ENCODE measurements around the gene ZNF618. TPM values are rescaled to one million over a fixed set of nuclear protein-coding genes. Genes with fewer than 3 reads are reported as not detected.
"Not testable (repeated sequence)": the region's sequence is repeated elsewhere in the genome, so short reads cannot be mapped to it uniquely, and the experiment has no call there.

The ZNF618 gene
- total RNA-seq, 2 donors from 2014 or later = 0.04 TPM; not detected in 1

DNA sequence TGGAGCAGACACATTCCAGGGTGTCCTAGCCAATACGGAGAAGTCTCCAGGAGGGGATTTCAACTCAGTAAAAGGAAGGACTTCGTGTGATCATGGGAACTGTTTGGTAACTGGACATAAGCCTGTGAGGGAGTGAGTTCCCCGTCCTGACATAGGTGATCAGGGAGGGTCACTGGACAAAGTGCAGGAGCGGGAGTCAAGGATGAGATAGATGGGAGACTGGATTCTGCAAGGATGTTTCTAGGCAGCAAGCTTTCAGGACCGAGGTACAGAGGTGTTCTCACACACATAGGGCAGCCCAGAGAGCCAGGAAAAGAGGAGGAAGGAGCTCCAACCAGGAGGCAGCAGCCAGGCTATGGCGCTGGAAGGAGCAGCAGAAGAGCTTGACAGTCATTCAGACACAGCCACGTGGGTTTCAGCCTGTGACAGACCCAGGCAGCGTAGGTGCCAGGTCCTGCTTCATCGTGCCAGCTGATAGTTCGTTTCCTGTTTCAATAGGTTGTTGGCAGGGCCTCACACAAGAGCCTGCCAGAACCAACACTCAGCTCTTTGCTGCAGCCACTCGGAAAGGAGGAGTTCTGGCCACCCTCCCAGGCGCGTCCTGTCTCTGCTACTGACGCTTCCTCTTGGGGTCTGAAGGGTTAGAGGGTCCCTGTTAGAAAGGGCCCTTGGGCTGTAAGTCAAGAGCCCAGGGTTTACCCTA, 117.9 kb downstream of the ZNF618 start:
- Mint-ChIP-seq H3K4me1 (no peaks in the 10 kb centered on the region), H3K4me3 (no peak overlapping the region), H3K27ac (peak overlapping the region; percentile 61), H3K9me3 (no peaks in the 10 kb centered on the region), H3K27me3 (peaks cover 3% of the 10 kb centered on the region), H3K36me3 (ENCODE audit: low read depth) (no peaks in the 10 kb centered on the region)
- ATAC-seq (replicated peaks) = peak; percentile 40

DNA sequence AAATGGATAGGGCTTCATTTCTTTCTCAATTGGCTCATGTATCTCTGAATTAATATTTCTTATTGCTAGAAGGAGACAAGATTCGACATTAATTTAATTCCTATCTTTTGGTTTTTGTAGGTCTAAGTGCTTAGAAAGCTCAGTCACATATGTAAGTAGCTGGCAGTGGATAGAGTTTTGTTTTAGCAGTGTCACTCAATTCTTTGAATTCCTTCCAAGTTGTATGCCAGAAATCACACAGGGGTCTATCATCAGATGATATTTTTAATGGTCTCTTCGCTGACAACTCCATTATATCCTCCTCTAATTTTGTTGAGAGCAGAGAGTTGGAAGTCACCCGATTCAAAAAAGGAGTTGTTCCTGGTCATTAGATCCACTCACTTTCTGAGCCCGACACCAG, 119.3 kb downstream of the ZNF618 start:
- ATAC-seq (replicated peaks) = no peak
- Mint-ChIP-seq H3K36me3 (ENCODE audit: low read depth) (no peaks in the 10 kb centered on the region), H3K27me3 (peaks cover 3% of the 10 kb centered on the region), H3K9me3 (no peaks in the 10 kb centered on the region), H3K4me3 (no peak overlapping the region), H3K27ac (no peak overlapping the region), H3K4me1 (no peaks in the 10 kb centered on the region)

DNA sequence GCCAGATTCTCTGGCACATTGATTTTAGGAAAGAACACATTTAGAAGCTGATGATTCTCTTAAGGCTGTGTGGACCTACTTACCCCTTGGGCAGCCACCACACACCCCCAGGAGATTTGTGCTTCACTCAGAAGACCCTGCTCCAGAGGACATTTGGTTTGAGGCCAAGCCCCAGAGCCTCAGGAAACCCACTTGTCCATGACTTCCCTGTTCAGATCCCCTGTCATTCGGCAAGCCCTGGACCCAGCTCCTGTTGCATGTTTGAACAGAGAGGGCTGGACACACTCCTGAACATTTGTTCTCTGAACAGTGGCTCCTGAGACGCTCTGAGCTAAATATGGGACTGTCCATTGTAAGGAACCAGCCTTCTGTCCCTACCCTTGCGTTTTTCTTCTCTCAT, 119.9 kb downstream of the ZNF618 start:
- no peaks in the 10 kb centered on the region for H3K4me1 Mint-ChIP-seq
- no peak overlapping the region for H3K27ac Mint-ChIP-seq
- ATAC-seq (replicated peaks) = no peak
- peaks cover 3% of the 10 kb centered on the region for H3K27me3 Mint-ChIP-seq
- H3K4me3 Mint-ChIP-seq = no peak overlapping the region
- H3K9me3 Mint-ChIP-seq = no peaks in the 10 kb centered on the region
- H3K36me3 Mint-ChIP-seq (ENCODE audit: low read depth) = no peaks in the 10 kb centered on the region

DNA sequence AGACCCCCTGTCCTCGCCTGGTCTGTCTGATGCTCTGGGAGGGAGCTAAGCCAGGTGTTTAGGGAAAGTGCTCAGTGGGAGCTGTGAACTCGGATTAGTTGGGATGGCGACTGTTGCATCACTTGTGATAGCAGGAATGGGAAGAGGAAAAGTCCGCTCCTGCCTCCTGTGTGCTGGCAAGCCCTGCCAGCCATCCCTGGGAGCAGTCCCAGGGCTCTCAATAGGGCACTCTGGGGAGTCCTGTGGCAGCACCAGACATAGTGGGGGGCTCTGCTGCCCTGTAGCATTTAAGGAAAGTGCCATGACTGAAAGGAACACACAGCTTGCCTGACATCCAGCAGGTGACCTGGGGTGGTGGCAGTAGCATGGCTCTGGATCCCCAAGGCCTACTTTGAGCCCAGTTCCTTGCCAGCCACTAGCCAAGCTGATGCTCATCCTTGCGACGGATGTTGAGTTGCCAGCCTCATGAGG, 120.5 kb downstream of the ZNF618 start:
- peaks cover 3% of the 10 kb centered on the region for H3K27me3 Mint-ChIP-seq
- H3K4me1 Mint-ChIP-seq = no peaks in the 10 kb centered on the region
- no peaks in the 10 kb centered on the region for H3K9me3 Mint-ChIP-seq
- no peak for ATAC-seq (replicated peaks)
- no peak overlapping the region for H3K4me3 Mint-ChIP-seq
- no peaks in the 10 kb centered on the region for H3K36me3 Mint-ChIP-seq (ENCODE audit: low read depth)
- no peak overlapping the region for H3K27ac Mint-ChIP-seq

DNA sequence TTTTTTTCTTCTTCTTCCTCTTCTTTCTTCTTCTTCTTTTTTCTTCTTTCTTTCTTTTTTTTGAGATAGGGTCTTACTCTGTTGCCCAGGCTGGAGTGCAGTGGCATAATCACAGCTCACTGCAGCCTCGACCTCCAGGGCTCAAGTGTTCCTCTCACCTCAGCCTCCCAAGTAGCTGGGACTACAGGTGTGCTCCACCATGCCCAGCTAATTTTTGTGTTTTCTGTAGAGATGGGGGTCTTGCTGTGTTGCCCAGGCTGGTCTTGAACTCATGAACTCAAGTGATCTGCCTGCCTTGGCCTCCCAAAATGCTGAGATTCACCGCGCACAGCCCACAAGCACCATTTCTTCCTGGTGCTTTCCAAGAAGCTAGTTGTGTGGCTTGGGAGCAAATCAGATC, 121.0 kb downstream of the ZNF618 start:
- not testable (repeated sequence) for H3K27ac Mint-ChIP-seq; H3K4me1 Mint-ChIP-seq; ATAC-seq (replicated peaks)

DNA sequence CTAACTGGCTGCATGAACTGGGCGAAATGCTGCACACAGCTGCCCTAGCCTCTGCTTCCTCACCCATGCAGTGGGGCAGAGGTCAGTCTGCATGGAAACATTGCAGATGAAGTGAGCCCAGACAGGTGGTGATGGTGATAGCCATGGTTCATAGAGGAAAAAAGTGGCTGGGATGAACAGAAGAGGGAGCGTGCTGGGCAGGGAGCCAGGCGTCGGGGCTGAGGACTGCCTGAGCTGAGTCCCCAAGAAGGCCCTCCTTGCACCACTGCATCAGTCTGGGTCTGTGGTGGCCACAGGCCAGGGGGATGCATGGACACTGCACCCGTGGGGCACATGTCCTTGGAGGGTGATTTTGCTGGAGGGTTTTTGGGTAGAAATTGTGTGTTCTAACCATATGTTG, 121.5 kb downstream of the ZNF618 start:
- Mint-ChIP-seq H3K36me3 (ENCODE audit: low read depth) (no peaks in the 10 kb centered on the region), H3K4me1 (no peaks in the 10 kb centered on the region)

More for the DNA sequence above, 121.0 kb downstream of the ZNF618 start:
- H3K9me3 Mint-ChIP-seq; H3K36me3 Mint-ChIP-seq (ENCODE audit: low read depth); H3K4me3 Mint-ChIP-seq; H3K27me3 Mint-ChIP-seq: not testable (repeated sequence)

DNA sequence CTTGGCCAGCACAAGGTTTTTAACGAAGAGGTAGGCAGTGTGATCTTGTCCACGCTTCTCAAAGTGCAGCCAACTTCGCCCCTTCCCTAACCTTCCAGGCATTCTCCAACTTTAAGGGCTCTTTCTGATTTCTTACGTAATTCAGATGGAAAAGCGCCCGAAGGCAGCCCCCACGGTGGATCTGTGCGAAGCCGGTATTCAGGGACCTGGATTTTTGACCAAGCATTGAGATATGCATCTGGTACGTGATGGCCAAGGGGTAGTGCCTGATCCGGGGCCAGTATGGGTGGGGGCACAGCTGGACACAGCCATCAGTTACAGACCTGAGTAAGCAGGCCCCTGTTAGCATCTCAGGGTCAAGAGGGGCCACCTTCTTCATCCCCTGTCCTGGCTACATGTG, 122.0 kb downstream of the ZNF618 start:
- Mint-ChIP-seq H3K4me3 (no peak overlapping the region), H3K4me1 (no peaks in the 10 kb centered on the region), H3K27me3 (peaks cover 3% of the 10 kb centered on the region), H3K9me3 (no peaks in the 10 kb centered on the region), H3K36me3 (ENCODE audit: low read depth) (no peaks in the 10 kb centered on the region), H3K27ac (no peak overlapping the region)
- ATAC-seq (replicated peaks) = no peak

More for the DNA sequence above, 121.5 kb downstream of the ZNF618 start:
- H3K4me3 Mint-ChIP-seq = no peak overlapping the region
- H3K9me3 Mint-ChIP-seq = no peaks in the 10 kb centered on the region
- no peak overlapping the region for H3K27ac Mint-ChIP-seq
- peaks cover 3% of the 10 kb centered on the region for H3K27me3 Mint-ChIP-seq
- ATAC-seq (replicated peaks) = no peak

DNA sequence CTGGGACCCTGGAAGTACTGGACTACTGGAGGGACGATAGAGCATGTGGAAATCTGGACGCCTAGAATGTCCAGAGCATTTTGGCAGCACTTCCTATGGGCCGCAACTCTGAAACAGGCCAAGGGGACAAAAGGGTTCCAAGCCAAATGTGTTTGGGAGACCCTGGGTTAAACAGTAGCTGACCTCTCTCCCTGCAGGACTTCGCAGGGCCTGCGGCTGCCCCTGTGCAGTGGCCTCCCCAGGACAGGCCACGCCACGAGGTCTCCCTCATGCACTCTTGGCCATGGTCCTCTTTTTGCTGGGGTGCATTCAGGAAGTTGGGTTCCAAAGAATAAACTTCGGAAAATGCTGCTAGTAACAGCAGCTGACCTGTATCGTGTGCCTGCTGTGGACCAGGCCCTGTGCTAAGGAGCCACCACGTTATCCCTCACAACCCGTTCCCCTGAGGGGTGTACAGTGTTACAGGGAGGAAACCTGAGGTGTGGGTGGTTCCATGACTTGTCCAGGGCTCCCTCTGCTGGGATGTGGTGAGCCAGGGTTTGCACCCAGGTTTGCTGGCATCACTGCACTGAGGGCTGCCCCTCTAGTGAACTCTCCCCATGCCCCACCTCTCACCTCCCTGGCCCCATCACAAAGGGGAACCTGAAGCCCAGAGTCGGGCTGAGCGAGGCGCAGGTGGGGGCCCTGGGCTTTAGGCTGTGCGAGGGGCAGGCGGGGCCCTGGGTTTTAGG, 122.6 kb downstream of the ZNF618 start:
- no peak overlapping the region for H3K27ac Mint-ChIP-seq
- no peak overlapping the region for H3K4me3 Mint-ChIP-seq
- H3K36me3 Mint-ChIP-seq (ENCODE audit: low read depth) = no peaks in the 10 kb centered on the region

DNA sequence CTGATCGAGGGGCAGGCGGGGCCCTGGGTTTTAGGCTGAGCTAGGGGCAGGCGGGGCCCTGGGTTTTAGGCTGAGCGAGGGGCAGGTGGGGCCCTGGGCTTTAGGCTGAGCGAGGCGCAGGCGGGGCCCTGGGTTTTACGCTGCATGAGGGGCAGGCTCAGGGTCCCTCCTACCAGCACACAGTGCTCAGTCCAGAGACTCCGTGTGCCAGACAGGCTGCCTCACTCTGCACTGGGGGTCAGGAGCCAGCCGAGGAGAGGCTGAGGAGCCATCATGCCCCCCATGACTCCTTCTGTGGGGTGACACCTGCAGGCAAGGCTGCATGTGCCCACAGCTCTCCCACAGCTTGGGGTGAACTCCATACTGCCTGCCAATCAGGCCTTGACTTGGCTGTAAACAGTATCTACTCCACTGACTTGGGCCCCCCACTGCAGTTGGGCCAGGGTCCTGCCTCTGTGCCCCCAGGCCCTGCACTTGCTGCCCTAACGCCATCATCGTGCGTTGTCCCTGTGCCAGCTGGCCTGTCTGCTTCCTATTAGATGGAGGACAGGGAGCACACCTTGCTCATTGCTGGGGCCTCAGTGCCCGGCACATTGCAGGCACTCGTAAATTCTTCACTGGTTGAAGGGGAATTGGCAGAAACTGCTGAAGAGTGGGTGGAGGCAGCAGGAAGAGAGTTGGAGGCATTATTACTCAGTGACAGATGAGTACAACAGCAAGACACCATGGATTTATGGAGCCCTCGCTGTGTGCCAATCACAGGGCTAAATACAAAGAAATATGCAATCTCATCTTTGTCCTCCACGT, 123.3 kb downstream of the ZNF618 start:
- Mint-ChIP-seq H3K9me3 (no peaks in the 10 kb centered on the region), H3K36me3 (ENCODE audit: low read depth) (no peaks in the 10 kb centered on the region), H3K4me3 (no peak overlapping the region), H3K27ac (no peak overlapping the region), H3K4me1 (no peaks in the 10 kb centered on the region), H3K27me3 (no peaks in the 10 kb centered on the region)
- no peak for ATAC-seq (replicated peaks)

More for the DNA sequence above, 122.6 kb downstream of the ZNF618 start:
- no peaks in the 10 kb centered on the region for H3K4me1 Mint-ChIP-seq
- H3K27me3 Mint-ChIP-seq = peaks cover 2% of the 10 kb centered on the region
- ATAC-seq (replicated peaks) = no peak
- H3K9me3 Mint-ChIP-seq = no peaks in the 10 kb centered on the region

DNA sequence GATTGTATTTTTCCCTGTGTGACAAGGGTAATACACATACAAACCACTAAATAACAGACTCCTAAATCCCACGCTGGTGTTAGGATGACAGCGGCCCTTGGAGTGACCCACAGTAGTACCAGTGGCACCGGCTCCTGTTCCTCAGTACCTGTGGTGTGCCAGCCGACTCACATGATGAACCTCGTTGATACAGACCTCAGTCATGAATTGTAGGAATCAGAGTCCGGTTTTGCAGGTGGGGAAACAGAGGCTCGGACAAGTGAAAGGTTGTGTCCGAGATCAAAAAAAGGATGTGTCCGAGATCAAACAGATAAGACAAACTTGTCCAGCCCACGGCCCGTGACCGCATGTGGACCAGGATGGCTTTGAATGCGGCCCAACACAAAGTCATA, 124.0 kb downstream of the ZNF618 start:
- Mint-ChIP-seq H3K4me3 (no peak overlapping the region), H3K27ac (no peak overlapping the region), H3K4me1 (no peaks in the 10 kb centered on the region), H3K36me3 (ENCODE audit: low read depth) (no peaks in the 10 kb centered on the region), H3K9me3 (no peaks in the 10 kb centered on the region), H3K27me3 (no peaks in the 10 kb centered on the region)
- no peak for ATAC-seq (replicated peaks)

DNA sequence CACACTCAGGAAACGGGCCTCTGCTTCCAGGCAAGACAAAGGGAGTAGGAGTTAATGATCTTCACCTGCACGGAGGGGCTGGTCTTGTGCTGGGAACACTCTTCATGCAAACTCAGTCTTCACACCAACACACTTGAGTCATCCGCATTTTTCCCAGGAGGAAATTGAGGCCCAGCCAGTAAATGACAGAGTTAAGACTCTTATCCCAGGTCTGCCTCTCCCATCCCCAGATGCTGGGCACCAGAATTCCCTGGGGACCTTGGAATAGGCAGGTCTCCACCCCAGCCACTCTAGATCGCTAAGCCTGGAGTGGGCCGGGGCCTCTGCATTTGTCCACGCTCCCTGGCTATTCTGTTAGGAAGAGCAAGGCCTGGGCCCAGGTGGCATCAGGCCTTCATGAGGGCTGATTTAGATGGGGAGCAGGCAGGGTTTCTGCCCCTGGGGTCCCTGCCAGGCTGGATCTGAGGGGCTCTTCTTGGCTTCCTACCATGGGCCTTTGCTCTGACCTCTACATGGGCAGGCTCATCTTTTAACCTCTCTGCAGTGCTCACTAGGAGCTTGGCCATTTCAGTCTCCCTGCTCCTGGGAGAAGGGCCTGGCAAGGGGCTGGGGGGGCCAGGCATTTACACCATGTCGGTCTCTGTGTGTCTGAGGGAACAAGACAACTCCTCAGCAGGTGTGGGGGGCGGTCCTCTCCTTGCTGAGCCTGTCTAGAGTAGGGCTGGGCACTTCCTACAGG, 124.7 kb downstream of the ZNF618 start:
- Mint-ChIP-seq H3K27me3 (no peaks in the 10 kb centered on the region), H3K36me3 (ENCODE audit: low read depth) (no peaks in the 10 kb centered on the region), H3K27ac (no peak overlapping the region), H3K4me3 (no peak overlapping the region), H3K9me3 (no peaks in the 10 kb centered on the region), H3K4me1 (no peaks in the 10 kb centered on the region)
- ATAC-seq (replicated peaks) = no peak

DNA sequence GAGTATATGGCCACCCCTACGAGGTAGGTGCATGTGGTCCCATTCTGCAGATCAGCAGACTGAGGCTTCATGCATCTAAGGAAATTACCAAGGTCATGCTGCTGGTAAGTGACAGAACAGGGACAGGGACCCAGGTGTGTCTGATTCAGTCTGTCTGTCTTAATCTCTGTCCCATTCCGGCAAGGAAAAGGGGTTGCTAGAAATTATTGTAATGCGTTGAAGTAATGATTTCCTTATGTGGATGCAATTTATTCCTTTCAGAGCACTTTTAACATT, 125.2 kb downstream of the ZNF618 start:
- no peak overlapping the region for H3K27ac Mint-ChIP-seq
- no peak overlapping the region for H3K4me3 Mint-ChIP-seq
- H3K9me3 Mint-ChIP-seq = no peaks in the 10 kb centered on the region
- ATAC-seq (replicated peaks) = no peak
- no peaks in the 10 kb centered on the region for H3K36me3 Mint-ChIP-seq (ENCODE audit: low read depth)
- no peaks in the 10 kb centered on the region for H3K4me1 Mint-ChIP-seq
- no peaks in the 10 kb centered on the region for H3K27me3 Mint-ChIP-seq

DNA sequence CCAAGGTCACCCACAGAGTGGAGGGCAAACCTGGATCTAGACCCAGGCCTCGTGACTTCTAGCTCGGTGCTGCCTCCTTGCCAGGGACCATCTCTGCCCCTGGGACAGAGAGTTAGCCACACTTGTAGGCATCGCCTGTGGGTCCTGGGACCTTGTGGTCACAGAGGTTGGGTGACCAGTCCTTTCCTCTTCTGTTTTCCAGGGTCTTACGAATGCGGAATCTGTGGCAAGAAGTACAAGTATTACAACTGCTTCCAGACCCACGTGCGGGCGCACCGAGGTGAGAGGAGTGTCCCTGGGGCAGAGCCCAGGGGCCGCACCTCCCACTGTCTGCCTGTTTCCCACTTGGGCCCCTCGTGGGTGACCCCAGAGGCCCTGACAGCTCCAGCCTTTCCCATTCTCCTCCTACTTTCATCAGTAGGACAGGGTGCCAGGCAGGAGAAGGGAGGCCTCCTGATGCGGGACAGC, 125.7 kb downstream of the ZNF618 start:
- no peaks in the 10 kb centered on the region for H3K9me3 Mint-ChIP-seq
- H3K36me3 Mint-ChIP-seq (ENCODE audit: low read depth) = no peaks in the 10 kb centered on the region
- no peak for ATAC-seq (replicated peaks)
- H3K4me1 Mint-ChIP-seq = no peaks in the 10 kb centered on the region
- H3K4me3 Mint-ChIP-seq = no peak overlapping the region
- no peak overlapping the region for H3K27ac Mint-ChIP-seq
- no peaks in the 10 kb centered on the region for H3K27me3 Mint-ChIP-seq

DNA sequence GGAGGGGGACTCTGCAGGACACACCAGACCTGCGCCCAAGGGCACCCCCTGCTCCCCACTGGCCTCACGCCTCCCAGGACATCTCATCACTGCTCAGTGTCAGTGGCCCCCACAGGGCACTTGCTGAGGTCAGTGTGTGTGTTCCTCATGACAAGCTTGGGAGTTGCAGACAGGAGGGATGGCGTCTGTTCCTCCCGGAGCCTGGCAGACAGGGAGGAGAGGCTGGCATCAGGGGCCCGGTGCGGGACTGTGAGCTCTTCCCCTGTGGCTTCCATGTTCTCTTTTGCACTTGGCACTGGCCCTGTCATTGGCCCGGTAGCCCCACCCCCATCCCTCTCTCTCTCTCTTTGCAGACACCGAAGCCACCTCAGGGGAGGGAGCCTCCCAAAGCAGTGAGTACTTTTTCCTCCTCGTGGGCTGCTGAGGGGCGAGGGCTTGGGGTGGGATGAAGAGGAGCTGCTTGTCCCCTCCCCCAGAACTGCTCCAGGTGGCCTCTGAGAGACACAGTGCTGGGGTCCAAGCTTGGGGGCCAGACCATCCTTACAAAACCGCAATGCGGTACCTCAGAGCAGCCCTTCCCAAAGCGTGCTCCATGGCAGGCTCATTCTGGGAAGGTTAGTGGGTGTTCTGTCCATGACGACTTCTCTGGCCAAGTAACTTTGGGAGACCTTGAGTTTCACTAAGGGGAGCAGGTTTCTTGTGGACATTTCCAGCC, 126.3 kb downstream of the ZNF618 start:
- no peaks in the 10 kb centered on the region for H3K9me3 Mint-ChIP-seq
- H3K27me3 Mint-ChIP-seq = no peaks in the 10 kb centered on the region
- no peak for ATAC-seq (replicated peaks)
- H3K4me3 Mint-ChIP-seq = no peak overlapping the region
- H3K4me1 Mint-ChIP-seq = no peaks in the 10 kb centered on the region
- no peaks in the 10 kb centered on the region for H3K36me3 Mint-ChIP-seq (ENCODE audit: low read depth)
- no peak overlapping the region for H3K27ac Mint-ChIP-seq
